HEK293 (cell line): Measurements from ENCODE around the gene IFFO2.

Experiments used
- CTCF ChIA-PET: fragments of 350-600 bp; formaldehyde crosslinking; extraction: SDS; loops from one replicate; lab custom pipeline; 2021; ENCODE audit warnings: antibody characterized with exemption; lab: Yijun Ruan, JAX
- POLR2A ChIA-PET: fragments of 300-600 bp; formaldehyde crosslinking; extraction: SDS; loops from one replicate; lab custom pipeline; 2020; ENCODE audit warnings: antibody characterized with exemption, inconsistent platforms; lab: Yijun Ruan, JAX
- H3K27ac ChIP-seq: fragments of 200-500 bp; sonication (Bioruptor generic); 2 replicates; pipeline ENCODE4 v1.5.1; 2014; ENCODE audit warnings: low read depth, low read length, control low read depth, inconsistent platforms; ENCODE audit errors: extremely low read depth
- H3K36me3 ChIP-seq, 2 experiments: fragments of 200-500 bp in 1 of 2; sonication (Bioruptor generic) in 1 of 2; 1 replicate in 1 of 2; 2 replicates in 1 of 2; pipeline ENCODE4 v1.5.1; 2014 to 2017; ENCODE audit warnings: inconsistent platforms in 2 of 2, low read length in 2 of 2; ENCODE audit not compliant: control insufficient read depth in 2 of 2, insufficient read depth in 1 of 2
- H3K4me1 ChIP-seq: fragments of 200-500 bp; sonication (Bioruptor generic); 2 replicates; pipeline ENCODE4 v1.5.1; 2014; ENCODE audit warnings: mild to moderate bottlenecking, low read length, inconsistent platforms; ENCODE audit not compliant: control insufficient read depth, insufficient read depth
- H3K4me3 ChIP-seq: 2 replicates; pipeline ENCODE4 v1.5.1; 2011; ENCODE audit warnings: low read depth, mild to moderate bottlenecking, control low read depth, low read length, moderate library complexity
- H3K9me3 ChIP-seq: fragments of 200-500 bp; sonication (Bioruptor generic); 2 replicates; pipeline ENCODE4 v1.5.1; 2014; ENCODE audit warnings: low read depth, low read length, inconsistent platforms; ENCODE audit not compliant: control insufficient read depth, insufficient read depth
- PRDM4 ChIP-seq: fragments of 450-650 bp; formaldehyde crosslinking; IDR thresholded peaks from 2 replicates; pipeline ENCODE4 v1.5.1; 2017; ENCODE audit warnings: missing biosample characterization, missing genetic modification characterization
- ZNF140 ChIP-seq: fragments of 450-650 bp; formaldehyde crosslinking; IDR thresholded peaks from 2 replicates; pipeline ENCODE4 v1.5.1; 2016; ENCODE audit warnings: missing biosample characterization, missing genetic modification characterization
- ZNF146 ChIP-seq: fragments of 450-650 bp; formaldehyde crosslinking; IDR thresholded peaks from 2 replicates; pipeline ENCODE4 v1.5.1; 2016; ENCODE audit warnings: missing biosample characterization, missing genetic modification characterization
- ZNF214 ChIP-seq: fragments of 450-650 bp; formaldehyde crosslinking; IDR thresholded peaks from 2 replicates; pipeline ENCODE4 v1.5.1; 2017; ENCODE audit warnings: missing biosample characterization, mild to moderate bottlenecking, missing genetic modification characterization, borderline replicate concordance
- ZNF221 ChIP-seq: fragments of 450-650 bp; formaldehyde crosslinking; IDR thresholded peaks from 2 replicates; pipeline ENCODE4 v1.5.1; 2017; ENCODE audit warnings: missing biosample characterization, missing genetic modification characterization, borderline replicate concordance
- ZNF274 ChIP-seq, 2 experiments: fragments of 200-500 bp in 1 of 2; fragments of 450-650 bp in 1 of 2; sonication (Bioruptor generic) in 1 of 2; formaldehyde crosslinking in 1 of 2; IDR thresholded peaks; 2 replicates each; pipeline versions ENCODE4 v1.5.1 to v1.6.1; 2014 to 2016; ENCODE audit warnings: borderline replicate concordance in 1 of 2, inconsistent platforms in 1 of 2, low read length in 1 of 2, missing biosample characterization in 1 of 2, missing genetic modification characterization in 1 of 2
- ZNF311 ChIP-seq: fragments of 450-650 bp; formaldehyde crosslinking; IDR thresholded peaks from 2 replicates; pipeline ENCODE4 v1.5.1; 2017; ENCODE audit warnings: missing biosample characterization, missing genetic modification characterization, borderline replicate concordance
- ZNF324 ChIP-seq: fragments of 450-650 bp; formaldehyde crosslinking; IDR thresholded peaks from 2 replicates; pipeline ENCODE4 v1.5.1; 2016; ENCODE audit warnings: missing biosample characterization, missing genetic modification characterization
- ZNF341 ChIP-seq: fragments of 450-650 bp; formaldehyde crosslinking; IDR thresholded peaks from 2 replicates; pipeline ENCODE4; 2016; ENCODE audit warnings: low read depth, missing biosample characterization, missing genetic modification characterization
- ZNF404 ChIP-seq: fragments of 450-650 bp; formaldehyde crosslinking; IDR thresholded peaks from 2 replicates; pipeline ENCODE4 v1.5.1; 2017; ENCODE audit warnings: missing biosample characterization, missing genetic modification characterization
- ZNF426 ChIP-seq: fragments of 450-650 bp; formaldehyde crosslinking; IDR thresholded peaks from 2 replicates; pipeline ENCODE4 v1.5.1; 2017; ENCODE audit warnings: missing biosample characterization, missing genetic modification characterization, mild to moderate bottlenecking, inconsistent platforms, moderate library complexity
- ZNF433 ChIP-seq: fragments of 450-650 bp; formaldehyde crosslinking; IDR thresholded peaks from 2 replicates; pipeline ENCODE4 v1.5.1; 2016; ENCODE audit warnings: missing biosample characterization, missing genetic modification characterization, low read depth
- ZNF488 ChIP-seq: fragments of 450-650 bp; formaldehyde crosslinking; IDR thresholded peaks from 2 replicates; pipeline ENCODE4 v1.5.1; 2016; ENCODE audit warnings: missing biosample characterization, missing genetic modification characterization
- ZNF514 ChIP-seq: fragments of 450-650 bp; formaldehyde crosslinking; IDR thresholded peaks from 2 replicates; pipeline ENCODE4 v1.5.1; 2016; ENCODE audit warnings: missing biosample characterization, missing genetic modification characterization
- ZNF521 ChIP-seq: fragments of 450-650 bp; formaldehyde crosslinking; IDR thresholded peaks from 2 replicates; pipeline ENCODE4 v1.5.1; 2017; ENCODE audit warnings: missing biosample characterization, mild to moderate bottlenecking, missing genetic modification characterization
- TF ChIP-seq, protein P1 (sequence below): fragments of 450-650 bp; formaldehyde crosslinking; IDR thresholded peaks from 2 replicates; pipeline ENCODE4 v1.5.1; 2016; ENCODE audit warnings: missing biosample characterization, missing genetic modification characterization
- TF ChIP-seq, protein P2 (sequence below): fragments of 450-650 bp; formaldehyde crosslinking; IDR thresholded peaks from 2 replicates; pipeline ENCODE4 v1.5.1; 2016; ENCODE audit warnings: missing biosample characterization, missing genetic modification characterization
- TF ChIP-seq, protein P3 (sequence below): fragments of 450-650 bp; formaldehyde crosslinking; IDR thresholded peaks from 2 replicates; pipeline ENCODE4 v1.5.1; 2016; ENCODE audit warnings: missing biosample characterization, missing genetic modification characterization

IFFO2 gene

GRCh38 chr1:18938008-18938706 lies 18.3 kb downstream of the IFFO2 start:
- Histone ChIP-seq H3K9me3 (no peaks in the 10 kb centered on the region), H3K4me3 (no peak overlapping the region), H3K36me3 (no peaks in the 10 kb centered on the region)
- ChIA-PET CTCF (interaction anchor here (0.6 to 1.6 kb wide), 3 partner anchors 8 to 124 kb away, joined by 3 to 6 read pairs (median 4); no protein-coding TSS in a partner anchor), POLR2A (interaction anchor here (1.1 to 1.3 kb wide), 3 partner anchors 11 to 36 kb away, joined by 3 to 8 read pairs (median 4); partner anchors contain the start of genes ALDH4A1 and IFFO2)
- no peak for TF ChIP-seq ZNF341 (tag by site-specific recombination)
- TF ChIP-seq ZNF514 (tag by site-specific recombination) = no peak
- TF ChIP-seq, protein P1, sequence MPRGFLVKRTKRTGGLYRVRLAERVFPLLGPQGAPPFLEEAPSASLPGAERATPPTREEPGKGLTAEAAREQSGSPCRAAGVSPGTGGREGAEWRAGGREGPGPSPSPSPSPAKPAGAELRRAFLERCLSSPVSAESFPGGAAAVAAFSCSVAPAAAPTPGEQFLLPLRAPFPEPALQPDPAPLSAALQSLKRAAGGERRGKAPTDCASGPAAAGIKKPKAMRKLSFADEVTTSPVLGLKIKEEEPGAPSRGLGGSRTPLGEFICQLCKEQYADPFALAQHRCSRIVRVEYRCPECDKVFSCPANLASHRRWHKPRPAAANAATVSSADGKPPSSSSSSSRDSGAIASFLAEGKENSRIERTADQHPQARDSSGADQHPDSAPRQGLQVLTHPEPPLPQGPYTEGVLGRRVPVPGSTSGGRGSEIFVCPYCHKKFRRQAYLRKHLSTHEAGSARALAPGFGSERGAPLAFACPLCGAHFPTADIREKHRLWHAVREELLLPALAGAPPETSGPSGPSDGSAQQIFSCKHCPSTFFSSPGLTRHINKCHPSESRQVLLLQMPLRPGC (tag by site-specific recombination) = no peak
- no peak for TF ChIP-seq ZNF433 (tag by site-specific recombination)
- TF ChIP-seq, protein P2, sequence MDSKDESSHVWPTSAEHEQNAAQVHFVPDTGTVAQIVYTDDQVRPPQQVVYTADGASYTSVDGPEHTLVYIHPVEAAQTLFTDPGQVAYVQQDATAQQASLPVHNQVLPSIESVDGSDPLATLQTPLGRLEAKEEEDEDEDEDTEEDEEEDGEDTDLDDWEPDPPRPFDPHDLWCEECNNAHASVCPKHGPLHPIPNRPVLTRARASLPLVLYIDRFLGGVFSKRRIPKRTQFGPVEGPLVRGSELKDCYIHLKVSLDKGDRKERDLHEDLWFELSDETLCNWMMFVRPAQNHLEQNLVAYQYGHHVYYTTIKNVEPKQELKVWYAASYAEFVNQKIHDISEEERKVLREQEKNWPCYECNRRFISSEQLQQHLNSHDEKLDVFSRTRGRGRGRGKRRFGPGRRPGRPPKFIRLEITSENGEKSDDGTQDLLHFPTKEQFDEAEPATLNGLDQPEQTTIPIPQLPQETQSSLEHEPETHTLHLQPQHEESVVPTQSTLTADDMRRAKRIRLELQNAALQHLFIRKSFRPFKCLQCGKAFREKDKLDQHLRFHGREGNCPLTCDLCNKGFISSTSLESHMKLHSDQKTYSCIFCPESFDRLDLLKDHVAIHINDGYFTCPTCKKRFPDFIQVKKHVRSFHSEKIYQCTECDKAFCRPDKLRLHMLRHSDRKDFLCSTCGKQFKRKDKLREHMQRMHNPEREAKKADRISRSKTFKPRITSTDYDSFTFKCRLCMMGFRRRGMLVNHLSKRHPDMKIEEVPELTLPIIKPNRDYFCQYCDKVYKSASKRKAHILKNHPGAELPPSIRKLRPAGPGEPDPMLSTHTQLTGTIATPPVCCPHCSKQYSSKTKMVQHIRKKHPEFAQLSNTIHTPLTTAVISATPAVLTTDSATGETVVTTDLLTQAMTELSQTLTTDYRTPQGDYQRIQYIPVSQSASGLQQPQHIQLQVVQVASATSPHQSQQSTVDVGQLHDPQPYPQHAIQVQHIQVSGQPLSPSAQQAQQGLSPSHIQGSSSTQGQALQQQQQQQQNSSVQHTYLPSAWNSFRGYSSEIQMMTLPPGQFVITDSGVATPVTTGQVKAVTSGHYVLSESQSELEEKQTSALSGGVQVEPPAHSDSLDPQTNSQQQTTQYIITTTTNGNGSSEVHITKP (tag by site-specific recombination) = no peak
- TF ChIP-seq ZNF324 (tag by site-specific recombination) = no peak
- no peak for TF ChIP-seq PRDM4
- no peak for TF ChIP-seq ZNF221
- no peak for TF ChIP-seq ZNF404 (tag by site-specific recombination)
- TF ChIP-seq ZNF140 (tag by site-specific recombination) = no peak
- TF ChIP-seq, protein P3, sequence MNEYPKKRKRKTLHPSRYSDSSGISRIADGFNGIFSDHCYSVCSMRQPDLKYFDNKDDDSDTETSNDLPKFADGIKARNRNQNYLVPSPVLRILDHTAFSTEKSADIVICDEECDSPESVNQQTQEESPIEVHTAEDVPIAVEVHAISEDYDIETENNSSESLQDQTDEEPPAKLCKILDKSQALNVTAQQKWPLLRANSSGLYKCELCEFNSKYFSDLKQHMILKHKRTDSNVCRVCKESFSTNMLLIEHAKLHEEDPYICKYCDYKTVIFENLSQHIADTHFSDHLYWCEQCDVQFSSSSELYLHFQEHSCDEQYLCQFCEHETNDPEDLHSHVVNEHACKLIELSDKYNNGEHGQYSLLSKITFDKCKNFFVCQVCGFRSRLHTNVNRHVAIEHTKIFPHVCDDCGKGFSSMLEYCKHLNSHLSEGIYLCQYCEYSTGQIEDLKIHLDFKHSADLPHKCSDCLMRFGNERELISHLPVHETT (tag by site-specific recombination) = no peak
- no peak for TF ChIP-seq ZNF214 (tag by site-specific recombination)
- no peak for TF ChIP-seq ZNF521 (tag by site-specific recombination)
- TF ChIP-seq ZNF146 = no peak
- TF ChIP-seq ZNF426 = no peak
- no peak for TF ChIP-seq ZNF274 (IDR thresholded peaks at IDR 0.05; ENCODE audit: low read length)
- TF ChIP-seq ZNF274 (tag by site-specific recombination; IDR thresholded peaks at IDR 0.05; ENCODE audit: borderline replicate concordance) = no peak
- TF ChIP-seq ZNF311 = no peak
- no peak for TF ChIP-seq ZNF488 (tag by site-specific recombination)
- TF ChIP-seq, all 188 proteins: peak for 0
- peaks cover 5% of the 10 kb centered on the region; the same call in 1 of the 2 replicates for H3K4me1 ChIP-seq
- H3K27ac ChIP-seq = no peak overlapping the region
